GM18909 (cell line): ENCODE measurements around the gene KRTAP6-2.

Source experiments
- ATAC-seq: cut with Tn5 transposase; IDR thresholded peaks from one replicate; pipeline ENCODE4 v1.9.1; 2021; ENCODE audit warnings: mild to moderate bottlenecking; ENCODE audit not compliant: unreplicated experiment, poor library complexity

Gene KRTAP6-2, protein sequence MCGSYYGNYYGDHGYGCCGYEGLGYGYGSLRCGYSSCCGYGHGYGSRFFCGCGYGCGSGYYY

DNA sequence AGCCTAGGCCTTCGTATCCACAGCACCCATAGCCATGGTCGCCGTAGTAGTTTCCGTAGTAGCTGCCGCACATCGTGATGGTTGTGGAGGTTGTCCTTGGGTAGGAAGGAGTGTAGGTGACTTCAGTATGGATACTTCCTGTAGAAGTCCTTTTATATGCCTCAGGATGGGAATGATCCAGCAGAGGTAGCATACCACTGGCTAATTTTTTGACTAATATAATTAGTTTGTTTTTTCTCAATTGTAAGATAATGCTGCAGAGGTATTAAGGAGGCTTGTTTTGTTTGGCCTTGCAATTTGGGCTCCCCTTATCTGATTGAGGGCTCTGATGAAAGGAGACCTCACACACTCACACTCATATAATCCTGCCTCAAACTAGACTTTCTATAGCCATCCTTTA is at the start of gene KRTAP6-2:
KRTAP6-2 (minus strand) TSS at position 101 of the 400 bp plus-strand sequence; CDS start at position 73, 28 bp downstream.
- ATAC-seq, result no peak

DNA sequence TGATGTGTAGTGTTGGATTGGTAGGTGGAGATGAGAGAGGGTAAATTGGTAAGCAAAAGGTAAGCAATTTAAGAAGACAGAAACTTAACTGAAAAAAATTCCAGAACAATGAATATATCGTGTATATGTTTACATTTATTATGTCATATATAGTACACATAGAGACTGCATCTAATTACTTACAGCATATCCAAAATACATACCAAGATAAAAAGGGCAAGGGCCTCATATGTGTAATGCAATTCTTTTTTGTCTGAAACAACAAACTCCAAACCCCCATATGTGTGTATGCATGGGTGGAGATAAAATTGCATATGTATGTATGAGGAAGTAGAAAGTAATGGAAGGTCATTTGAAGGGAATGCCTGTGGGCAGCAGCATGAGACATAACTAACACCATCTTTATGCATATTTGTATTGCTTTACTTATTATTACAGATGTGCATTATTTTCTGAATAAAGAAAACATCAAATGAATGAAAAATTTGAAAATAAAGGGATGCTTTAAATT is 48.3 kb upstream of the KRTAP6-2 start:
- no peak for ATAC-seq

DNA sequence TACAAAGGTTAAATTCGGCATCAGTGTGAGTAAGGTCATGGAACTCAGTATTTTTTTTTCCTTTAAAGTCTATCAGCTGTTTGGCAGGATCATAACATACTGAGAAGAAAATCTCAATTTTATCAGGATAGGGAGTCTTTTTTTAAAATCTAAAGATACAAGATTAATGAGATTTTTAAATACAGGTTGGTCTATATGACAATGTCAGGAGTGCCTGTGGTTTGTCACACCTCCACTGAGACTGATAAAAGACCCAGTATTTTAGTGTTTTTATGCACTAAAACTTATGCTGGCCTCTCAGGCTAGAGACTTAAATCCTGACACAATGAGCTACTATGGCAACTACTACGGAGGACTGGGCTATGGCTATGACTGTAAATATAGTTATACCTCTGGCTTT is 43.9 kb upstream of the KRTAP6-2 start, which contains the start of gene KRTAP20-3:
KRTAP20-3 (plus strand) TSS at position 301 of the 400 bp plus-strand sequence.
- no peak for ATAC-seq

DNA sequence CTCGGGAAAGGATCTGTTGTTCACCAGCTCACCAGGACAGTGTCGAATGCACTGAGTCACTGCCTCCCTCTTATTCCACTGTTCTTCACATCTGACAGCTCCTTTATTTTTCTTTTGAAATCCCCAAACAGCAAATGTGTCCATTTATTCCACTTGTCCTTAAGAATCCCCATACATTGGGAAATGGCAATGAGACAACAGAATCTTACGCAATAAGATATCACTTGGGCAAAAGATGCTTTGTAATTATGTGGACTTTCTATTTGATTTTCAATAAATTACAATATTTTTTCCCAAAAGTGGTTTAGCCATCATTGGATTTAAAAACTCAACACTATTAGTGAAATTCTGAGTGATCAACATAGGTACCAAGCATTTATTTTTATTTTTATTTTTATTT is 40.0 kb upstream of the KRTAP6-2 start:
- no peak for ATAC-seq

DNA sequence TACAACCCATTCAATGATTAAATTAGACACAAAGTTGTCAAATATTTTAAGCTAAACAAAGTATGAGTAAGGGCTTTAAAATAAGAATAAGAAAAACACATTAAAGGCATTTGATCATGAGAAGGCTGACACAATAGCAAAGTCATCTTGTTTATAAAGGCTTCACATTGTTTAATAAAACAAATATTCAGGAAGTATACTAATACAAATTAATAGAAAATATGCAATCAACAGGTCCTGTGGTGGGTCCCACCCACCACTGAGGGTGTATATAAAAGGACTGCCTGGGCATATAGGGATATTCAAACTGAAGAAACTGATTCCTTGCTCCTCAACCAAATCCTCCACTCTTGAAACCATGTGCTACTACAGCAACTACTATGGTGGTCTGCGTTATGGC is 36.2 kb upstream of the KRTAP6-2 start, which contains the start of gene KRTAP20-2:
KRTAP20-2 (plus strand) TSS at position 301 of the 400 bp plus-strand sequence; CDS start at position 359, 58 bp downstream.
- ATAC-seq, result no peak

DNA sequence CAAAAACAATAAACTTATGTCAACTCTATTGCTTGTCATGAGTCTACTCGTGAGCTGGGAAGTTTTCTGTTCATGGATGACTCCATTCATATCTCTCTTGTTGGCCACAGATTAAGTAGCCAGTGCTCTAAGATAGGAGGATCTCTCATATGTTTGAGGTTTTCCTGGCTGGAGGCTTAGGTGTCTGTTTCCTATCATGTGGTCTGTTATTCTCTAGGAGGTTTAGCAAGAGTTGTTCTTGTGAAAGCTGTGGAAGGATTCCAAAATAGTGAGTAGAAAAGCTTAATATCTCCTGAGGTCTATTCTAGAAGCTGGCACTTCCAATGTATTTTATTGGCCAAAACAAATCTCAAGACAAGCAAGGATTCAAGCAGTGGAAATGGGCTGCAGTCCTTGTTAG is 30.5 kb upstream of the KRTAP6-2 start:
- no peak for ATAC-seq

DNA sequence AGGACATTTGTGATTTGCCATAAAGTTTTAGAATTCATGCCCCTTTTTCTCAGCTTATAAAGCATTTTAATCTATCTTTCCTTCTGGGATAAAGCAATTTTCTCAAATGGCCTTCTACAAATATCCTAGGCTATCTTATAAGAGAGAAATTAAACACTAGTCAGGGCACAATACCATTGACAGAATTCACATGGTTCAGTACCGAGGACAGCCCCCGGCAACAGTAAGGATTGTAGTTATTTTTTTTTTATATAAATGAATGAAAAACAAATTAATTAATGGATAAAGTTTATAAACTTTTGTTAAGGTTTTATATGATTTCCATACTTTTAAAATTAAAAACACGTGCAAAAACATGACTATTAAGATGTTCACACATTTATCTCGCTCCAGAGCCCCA is 29.4 kb upstream of the KRTAP6-2 start:
- ATAC-seq, result no peak

DNA sequence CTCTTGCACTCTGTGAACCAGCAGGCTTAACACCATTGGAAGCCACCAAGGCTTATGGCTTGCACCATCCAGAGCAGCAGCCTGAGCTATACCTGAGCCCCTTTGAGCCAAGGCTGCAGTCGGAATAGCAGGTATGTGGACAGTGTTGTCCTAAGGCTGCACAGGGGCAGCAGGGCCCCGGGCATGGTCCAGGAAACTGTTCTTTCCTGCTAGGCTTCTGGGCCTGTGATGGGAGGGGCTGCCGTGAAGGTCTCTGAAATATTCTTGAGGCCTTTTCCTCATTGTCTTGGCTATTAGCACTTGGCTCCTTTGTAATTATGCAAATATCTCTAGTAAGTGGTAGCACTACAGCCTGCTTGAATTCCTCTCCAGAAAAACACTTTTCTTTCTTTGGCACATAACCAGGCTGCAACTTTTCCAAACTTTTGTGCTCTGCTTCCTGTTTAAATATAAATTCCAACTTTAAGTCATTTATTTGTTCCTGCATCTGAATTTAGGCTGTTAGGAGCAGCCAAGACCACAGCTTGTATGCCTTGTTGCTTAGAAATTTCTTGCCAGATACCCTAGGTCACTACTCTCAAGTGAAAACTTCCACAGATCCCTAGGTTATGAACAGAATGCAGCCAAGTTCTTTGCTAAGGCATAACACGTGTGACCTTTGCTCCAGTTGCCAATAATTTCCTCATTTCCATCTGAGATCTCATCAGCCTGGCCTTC is 26.9 kb upstream of the KRTAP6-2 start:
- ATAC-seq, result no peak

DNA sequence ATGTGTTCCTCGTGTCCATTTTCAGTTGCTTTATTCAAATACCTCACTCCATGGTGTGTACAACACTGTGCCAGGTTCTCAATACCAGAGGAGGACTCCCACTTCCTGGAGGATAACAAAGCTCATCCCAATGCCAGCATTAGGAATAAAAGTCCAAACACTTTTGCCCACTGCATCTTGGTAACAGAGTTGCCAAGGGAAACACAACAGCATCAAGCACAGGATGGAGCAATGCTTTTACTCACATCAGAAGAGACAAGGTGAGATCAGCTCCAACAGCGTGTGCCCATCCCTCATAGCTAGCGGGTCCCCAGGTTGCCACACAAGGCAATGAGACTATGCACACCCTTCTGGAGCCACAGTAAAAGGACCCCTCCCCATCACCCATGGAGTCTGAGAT is 24.7 kb upstream of the KRTAP6-2 start:
- no peak for ATAC-seq

DNA sequence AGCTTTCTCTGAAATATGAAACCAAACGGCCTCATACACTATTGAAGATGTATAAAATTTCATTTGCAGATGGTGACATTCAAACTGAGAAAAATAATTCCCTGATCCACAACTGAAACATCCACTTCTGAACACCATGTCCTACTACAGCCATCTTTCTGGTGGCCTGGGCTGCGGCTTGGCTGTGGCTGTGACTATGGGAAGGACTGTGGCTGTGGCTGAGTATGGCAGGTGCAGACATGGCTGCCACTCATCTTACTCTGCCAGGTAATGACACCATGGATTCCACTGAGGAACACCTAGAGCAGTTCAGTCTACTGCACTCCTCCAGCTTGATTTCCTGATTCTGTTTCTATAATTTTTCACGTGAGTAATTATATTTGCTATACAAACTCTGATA is 21.8 kb upstream of the KRTAP6-2 start, which contains the start of gene KRTAP20-4:
KRTAP20-4 (plus strand) TSS at position 106 of the 400 bp plus-strand sequence.
- ATAC-seq, result no peak

DNA sequence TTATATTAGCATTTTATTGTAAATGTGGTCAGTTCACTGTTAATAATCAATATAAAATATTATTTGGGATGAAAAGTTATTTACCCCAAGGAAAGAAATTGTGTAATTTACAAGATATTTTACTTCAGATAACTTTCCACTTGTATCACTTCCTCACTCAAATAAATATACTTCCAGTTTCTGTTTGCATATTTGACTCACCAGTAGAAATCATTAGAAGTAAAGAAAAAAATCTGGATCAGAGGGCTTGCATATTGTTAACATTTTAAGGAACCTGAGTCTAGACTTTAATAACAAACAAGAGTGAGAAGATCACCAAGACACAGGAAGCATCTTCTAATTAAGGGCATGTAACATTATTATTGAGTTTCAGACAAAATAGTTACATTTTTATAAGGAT is 21.4 kb upstream of the KRTAP6-2 start:
- no peak for ATAC-seq

DNA sequence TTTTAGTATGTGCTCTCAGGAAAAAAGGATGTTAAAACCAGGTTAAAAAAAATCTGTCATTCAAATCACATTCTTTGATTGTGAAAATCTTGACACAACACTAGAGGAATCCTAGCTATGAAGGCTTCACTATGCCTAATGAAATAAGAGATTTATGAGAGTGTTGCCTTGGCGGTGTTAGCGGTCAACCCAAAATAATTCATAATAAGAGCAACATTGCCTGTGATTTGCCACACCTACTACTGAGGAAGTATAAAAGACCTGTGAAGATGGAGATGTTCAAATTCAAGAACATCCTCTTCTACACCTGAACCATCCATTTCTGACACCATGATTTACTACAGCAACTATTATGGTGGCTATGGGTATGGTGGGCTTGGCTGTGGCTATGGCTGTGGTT is 17.4 kb upstream of the KRTAP6-2 start, which contains the start of gene KRTAP20-1:
KRTAP20-1 (plus strand) TSS at position 301 of the 400 bp plus-strand sequence; CDS start at position 331, 30 bp downstream.
- no peak for ATAC-seq

DNA sequence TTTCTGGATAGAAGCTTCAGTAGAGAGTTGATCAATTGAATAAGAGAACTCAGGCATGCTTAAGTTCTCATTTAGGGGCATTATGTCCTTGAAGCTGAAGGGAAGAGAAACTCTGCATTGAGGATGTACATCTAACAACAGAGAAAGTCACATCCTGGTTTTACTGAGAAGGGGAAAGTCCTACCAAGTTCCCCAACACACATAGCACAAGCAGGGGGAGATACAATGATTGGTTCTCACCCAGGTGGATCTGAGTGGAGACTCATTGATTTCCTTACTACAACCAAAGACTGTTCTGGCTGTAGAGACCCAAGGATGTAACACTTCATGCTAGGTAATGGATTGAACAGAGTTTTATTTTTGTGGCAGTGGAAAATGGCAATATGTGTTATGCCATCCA is 16.5 kb upstream of the KRTAP6-2 start:
- ATAC-seq, result no peak

DNA sequence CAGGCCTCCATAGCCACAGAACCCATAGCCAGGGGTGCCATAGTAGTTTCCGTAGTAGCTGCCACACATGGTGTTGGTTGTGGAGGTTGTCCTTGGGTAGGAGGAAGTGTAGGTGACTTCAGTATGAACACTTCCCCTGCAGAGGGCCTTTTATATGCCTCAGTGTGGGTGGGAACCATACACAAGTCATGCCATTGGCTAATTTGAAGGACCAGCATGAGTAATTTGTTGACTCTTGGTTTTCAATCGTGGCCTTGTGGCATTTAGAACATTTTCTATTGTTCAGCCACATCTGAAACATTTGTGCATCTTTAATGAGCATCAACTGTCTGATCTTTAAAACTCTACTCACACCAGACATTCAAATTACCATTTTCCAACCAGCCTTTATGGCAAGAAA is 15.1 kb upstream of the KRTAP6-2 start, which contains the start of gene KRTAP6-1:
KRTAP6-1 (minus strand) TSS at position 95 of the 400 bp plus-strand sequence; CDS start at position 69, 26 bp downstream.
- no peak for ATAC-seq

DNA sequence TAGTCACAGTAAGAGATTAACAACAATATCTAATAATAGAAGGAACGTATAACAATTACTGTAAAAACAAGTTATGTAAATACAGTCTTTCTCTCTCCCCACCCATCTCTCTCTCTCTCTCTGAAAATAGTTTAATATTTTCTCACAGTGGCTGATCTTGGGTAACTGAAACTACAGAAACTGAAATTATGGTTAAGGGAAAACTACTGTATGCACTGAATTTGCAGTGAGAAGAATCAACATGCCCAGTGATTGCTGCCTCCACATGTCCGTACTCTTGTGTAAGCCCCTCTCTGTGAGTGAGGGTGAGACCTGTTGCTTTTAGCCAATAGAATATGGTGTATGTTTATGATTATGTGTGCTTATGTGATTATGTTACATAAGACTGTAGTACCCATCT is 13.4 kb upstream of the KRTAP6-2 start:
- no peak for ATAC-seq

DNA sequence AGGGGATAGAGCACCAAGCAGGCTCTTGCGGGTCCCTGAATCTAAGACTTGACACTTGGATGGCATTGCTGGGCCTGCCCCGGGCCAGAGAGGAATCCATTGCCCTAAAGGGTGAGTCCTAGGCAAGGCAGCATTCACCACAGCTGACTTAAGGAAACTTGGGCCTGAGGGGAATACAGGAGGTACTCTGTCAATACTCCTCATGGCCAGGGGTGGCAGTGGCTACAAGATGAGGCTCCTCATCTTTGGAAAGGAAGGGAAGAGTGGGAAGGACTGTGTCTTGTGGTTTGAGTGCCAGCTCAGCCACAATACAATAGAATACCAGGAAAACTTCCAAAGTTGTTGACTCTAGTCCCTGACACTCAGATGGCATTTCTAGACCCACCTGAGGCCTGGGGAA is 7.3 kb upstream of the KRTAP6-2 start:
- no peak for ATAC-seq

DNA sequence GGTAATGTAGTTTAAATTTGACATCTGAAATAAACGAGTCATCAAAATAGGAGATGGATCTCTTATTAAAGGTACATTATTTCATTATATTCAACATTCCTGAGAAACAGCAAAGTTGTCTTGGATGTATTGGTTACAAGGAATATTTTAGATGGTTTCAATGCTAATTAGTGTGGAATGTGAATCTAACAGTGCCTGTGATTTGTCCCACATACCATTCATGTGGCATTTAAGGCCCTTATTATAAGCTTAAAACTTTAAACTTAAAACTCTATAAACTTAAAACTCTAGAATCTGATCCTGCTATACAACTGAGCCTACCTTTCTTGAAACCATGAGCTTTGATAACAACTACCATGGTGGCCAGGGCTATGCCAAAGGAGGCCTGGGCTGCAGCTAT is 2.1 kb upstream of the KRTAP6-2 start, which contains the start of gene KRTAP22-1:
KRTAP22-1 (plus strand) TSS at position 301 of the 400 bp plus-strand sequence.
- ATAC-seq, result no peak

DNA sequence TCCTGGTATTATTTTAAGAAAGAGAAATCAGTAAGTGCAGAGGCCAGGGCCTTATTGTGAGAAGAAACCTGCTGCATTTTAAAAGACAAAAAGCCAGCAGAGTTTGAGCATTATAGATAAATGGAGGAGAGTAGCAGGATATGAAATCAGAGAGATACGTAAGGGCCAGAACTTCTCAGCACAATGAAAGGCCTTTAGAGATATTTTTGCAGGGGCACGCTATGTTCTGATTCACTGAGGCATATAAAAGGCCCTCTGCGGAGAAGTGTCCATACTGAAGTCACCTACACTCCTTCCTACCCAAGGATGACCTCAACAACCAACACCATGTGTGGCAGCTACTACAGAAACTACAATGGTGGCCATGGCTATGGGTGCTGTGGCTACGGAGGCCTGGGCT is 6.6 kb downstream of the KRTAP6-2 start, which contains the start of gene KRTAP6-3:
KRTAP6-3 (plus strand) TSS at position 301 of the 400 bp plus-strand sequence; CDS start at position 307, 6 bp downstream.
- ATAC-seq, result no peak

DNA sequence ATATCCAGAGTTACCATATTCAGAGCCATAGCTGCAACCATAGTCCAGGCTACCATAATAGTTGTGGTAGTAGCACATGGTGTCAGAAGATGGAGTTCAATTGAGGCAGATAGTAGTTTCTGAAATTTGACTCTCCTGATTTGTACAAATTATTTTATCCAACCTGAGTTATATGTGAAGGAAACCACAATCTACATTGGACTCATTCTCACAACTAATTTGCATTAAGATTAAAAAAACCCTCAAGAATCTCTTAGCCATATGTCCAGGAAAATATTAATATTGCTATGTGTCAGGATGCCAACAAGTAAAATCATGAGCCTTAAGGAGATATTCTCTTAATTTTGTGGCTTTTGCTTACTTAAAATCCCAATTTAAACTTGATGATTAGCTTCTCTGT is 8.4 kb downstream of the KRTAP6-2 start, which contains the start of gene KRTAP22-2:
KRTAP22-2 (minus strand) TSS at position 101 of the 400 bp plus-strand sequence.
- ATAC-seq, result no peak

DNA sequence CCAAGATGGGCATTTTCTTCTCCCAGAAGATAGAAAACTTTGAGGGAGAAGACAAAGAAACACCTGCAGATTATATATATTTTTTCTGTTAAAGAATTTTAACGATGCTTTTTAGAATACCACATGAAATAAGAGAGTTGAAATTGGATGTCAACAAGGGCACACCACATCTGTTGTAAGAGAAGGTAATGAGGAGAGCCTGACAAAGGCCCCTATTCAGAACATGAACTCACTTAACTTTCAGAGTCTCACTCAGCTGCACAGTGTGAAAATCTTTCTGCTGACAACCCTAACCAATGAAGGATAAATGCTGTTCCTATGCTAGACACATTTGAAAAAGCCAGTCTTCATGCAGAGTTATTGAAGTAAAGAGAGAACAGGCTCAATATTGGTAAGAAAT is 15.8 kb downstream of the KRTAP6-2 start:
- ATAC-seq, result no peak

DNA sequence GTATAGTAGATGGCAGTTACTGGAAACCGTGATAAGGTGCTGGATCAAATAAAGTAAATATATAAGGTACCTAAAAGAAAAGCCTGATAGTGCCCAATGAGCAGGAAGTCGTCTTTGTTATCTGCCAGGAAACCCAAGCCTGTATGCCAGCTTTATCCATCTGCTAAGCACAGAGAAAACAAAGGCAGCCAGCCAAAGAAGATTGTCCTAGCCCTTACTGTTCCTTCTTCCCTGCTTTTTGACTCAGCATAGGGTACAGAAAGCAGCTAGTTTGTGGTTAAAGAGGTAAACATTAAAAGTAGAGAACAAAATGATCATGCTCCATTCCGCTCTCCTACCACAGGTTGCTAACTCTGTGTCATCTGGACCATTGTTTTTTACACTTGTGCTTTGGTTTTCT is 18.6 kb downstream of the KRTAP6-2 start:
- ATAC-seq, result no peak
